HG02840 (cell line): ENCODE results near the gene TBC1D3H.
"Not testable (repeated sequence)": the region's sequence is repeated elsewhere in the genome, so short reads cannot be mapped to it uniquely, and the experiment has no call there.

Source experiments
- ATAC-seq: cut with Tn5 transposase; IDR thresholded peaks from one replicate; pipeline ENCODE4 v1.9.1; 2021; ENCODE audit warnings: mild to moderate bottlenecking, moderate library complexity, moderate number of reproducible peaks; ENCODE audit not compliant: unreplicated experiment, low FRiP score

Gene TBC1D3H

GRCh38 chr17:36388385-36389245 lies at the start of gene TBC1D3H:
TSS of gene TBC1D3H (minus strand) at chr17:36388435. CDS start at chr17:36386895, 1,540 bp downstream.
- ATAC-seq, result not testable (repeated sequence)

GRCh38 chr17:36428891-36429290 lies 40.7 kb upstream of the TBC1D3H start:
- ATAC-seq, result not testable (repeated sequence)

GRCh38 chr17:36415180-36415941 lies 27.1 kb upstream of the TBC1D3H start:
- ATAC-seq, result not testable (repeated sequence)

- not testable (repeated sequence) for ATAC-seq
These were observed 2.9 kb upstream of the TBC1D3H start for GRCh38 chr17:36390943-36391645.

- not testable (repeated sequence) for ATAC-seq
These were observed 12.3 kb downstream of the TBC1D3H start for GRCh38 chr17:36375938-36376337.

GRCh38 chr17:36362496-36362895 lies 25.7 kb downstream of the TBC1D3H start:
- ATAC-seq, result not testable (repeated sequence)
